ENCODE measurements around the gene GOPC. TPM values are rescaled to one million over a fixed set of nuclear protein-coding genes. Genes with fewer than 3 reads are reported as not detected.
"Not testable (repeated sequence)": the region's sequence is repeated elsewhere in the genome, so short reads cannot be mapped to it uniquely, and the experiment has no call there.

Gene GOPC
- total RNA-seq, 1 donor from 2014 or later: 45.8 TPM

DNA sequence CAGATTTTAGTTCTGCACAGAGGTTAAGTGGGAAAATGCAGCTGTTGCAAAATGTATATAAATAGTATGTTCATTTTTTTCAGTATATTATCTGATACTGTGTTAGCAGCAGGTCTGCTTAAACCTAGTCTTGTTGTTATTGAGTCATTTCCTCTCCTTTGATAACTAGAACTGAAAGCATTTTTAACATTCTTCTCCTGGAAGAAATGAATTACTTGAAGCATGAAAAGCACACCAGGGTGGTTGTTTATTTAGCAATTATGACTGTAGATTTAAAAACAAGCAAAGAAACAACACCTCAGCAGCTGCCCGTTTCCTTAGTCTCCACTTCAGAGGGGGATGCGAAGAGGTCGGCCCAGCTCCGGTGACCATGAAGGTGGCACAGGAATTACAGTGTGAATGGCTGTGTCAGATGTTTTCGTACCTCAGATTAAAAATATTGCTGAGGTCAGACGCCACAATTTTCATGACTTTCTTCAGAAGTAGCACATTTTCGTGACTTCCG lies 53.5 kb downstream of the GOPC start:
- no peak for DNase-seq

DNA sequence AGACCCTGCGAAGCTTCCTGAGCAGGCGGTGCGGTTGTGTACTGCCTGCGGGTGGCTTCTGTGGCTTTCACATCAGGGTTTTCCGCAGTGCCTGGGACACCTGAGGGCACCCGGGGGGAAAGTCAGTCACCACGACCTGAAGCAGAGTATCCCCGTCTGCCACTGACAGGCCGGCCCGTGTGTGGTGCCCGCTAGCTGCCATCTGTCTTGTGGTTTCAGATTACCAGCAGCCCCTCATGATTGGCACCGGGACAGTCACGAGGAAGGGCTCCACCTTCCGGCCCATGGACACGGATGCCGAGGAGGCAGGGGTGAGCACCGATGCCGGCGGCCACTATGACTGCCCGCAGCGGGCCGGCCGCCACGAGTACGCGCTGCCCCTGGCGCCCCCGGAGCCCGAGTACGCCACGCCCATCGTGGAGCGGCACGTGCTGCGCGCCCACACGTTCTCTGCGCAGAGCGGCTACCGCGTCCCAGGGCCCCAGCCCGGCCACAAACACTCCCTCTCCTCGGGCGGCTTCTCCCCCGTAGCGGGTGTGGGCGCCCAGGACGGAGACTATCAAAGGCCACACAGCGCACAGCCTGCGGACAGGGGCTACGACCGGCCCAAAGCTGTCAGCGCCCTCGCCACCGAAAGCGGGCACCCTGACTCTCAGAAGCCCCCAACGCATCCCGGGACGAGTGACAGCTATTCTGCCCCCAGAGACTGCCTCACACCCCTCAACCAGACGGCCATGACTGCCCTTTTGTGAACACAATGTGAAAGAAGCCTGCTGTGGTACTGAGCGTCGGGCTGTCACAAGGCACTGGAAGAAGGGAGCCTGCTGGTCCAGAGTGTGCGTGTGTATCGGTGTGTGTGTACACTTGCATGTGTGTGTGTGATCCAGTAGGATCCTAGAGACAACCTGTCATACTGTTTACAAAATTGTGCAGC lies 54.4 kb downstream of the GOPC start:
- DNase-seq: peak; percentile 4

DNA sequence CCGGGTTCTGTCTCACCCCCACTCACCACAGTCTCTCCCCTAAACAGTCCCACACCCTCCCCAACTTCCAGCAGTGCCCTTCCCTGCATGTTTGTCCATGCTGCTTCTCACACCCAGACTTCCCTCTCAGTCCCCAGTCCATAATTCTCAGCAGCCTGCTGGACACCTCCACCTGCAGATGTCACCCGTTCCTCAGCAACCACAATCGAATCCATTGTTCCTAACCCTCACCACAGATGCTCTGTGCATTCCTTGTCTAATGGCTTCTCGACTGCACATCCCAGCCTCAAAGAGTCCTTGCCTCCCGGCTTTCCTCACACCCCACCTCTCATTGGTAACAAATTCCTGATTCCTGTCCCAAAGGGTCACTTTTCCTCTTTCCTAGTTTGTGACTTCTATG lies 55.6 kb downstream of the GOPC start:
- no peak for DNase-seq

DNA sequence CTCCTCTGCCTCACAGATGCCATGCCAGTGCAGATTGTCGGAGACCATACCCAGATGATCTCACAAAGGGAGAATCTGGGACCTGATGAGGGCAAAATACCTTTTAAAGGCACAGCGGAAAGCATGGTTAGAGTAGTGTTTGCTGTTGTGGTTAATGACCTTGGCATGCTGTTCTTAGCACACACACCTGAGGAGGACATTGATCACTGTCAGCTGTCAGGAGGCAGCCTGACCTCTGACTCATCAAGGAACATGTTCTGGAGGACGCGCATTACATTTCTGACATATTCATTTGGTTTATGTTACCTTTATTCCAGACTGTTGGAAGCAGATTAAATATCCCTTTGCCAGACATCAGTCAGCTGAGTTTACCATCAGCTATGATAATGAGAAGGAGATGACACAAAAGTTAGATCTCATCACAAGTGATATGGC lies 57.1 kb downstream of the GOPC start:
- DNase-seq: no peak

DNA sequence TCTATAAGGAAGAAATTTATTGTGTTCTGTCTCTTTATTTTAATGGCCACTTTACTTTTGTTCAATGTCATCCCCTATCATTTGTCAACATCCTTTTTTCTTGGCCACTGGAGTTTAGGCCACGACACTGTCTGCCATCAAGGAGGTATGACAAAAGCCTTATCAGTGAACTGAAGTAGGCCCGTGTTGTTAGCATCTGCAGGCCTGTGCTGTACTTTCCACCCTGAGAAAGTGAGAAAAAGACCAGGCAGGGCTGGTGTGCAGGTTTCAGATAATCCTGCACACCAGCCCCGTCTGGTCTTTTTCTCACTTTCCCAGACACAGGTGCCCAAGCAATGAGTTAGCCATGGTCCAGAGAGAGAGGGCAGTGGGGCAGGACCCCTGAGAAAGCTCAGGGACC lies 57.6 kb downstream of the GOPC start:
- DNase-seq: no peak

DNA sequence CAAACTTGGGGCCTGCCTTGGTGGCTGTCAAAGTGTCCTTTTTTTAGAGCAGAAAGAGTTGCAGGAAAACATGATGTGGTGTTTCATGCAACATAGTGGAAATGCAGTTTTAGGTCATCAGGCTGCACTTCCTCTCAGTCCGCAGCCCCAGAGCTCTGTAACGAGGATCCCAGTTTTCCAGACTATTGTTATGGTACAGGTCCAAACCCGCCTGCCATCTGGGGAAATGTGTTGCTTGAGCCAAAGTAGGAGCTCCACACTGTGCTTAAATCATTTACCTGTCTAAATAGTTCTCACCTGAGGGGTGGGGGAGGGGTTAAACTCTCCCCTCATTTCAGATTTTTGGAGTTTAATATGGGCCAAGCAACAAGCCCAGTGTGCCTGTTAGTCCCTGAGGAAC lies 59.8 kb downstream of the GOPC start:
- no peak for DNase-seq

DNA sequence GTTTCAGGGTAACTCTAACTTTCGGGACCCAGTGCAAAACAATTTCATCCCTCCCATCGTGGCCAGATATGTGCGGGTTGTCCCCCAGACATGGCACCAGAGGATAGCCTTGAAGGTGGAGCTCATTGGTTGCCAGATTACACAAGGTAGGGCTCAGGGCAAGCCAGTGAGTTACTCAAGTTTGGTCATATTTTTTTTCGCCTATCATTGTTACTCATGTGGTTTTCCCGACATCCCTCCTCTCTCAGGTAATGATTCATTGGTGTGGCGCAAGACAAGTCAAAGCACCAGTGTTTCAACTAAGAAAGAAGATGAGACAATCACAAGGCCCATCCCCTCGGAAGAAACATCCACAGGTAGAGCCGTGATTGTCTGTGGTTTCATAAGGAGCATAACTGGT lies 61.6 kb downstream of the GOPC start:
- DNase-seq: no peak

DNA sequence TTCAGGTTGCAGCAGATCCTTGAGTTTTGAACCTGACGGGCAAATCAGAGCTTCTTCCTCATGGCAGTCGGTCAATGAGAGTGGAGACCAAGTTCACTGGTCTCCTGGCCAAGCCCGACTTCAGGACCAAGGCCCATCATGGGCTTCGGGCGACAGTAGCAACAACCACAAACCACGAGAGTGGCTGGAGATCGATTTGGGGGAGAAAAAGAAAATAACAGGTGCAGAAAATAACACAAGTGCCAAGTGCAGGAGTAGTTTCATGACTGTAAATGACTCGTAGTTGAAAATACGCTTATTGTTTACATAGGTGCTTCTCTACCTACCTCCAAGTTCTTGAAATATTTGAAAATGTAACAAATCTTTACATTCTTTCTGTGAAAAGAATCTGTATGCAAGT lies 63.7 kb downstream of the GOPC start:
- DNase-seq: no peak

DNA sequence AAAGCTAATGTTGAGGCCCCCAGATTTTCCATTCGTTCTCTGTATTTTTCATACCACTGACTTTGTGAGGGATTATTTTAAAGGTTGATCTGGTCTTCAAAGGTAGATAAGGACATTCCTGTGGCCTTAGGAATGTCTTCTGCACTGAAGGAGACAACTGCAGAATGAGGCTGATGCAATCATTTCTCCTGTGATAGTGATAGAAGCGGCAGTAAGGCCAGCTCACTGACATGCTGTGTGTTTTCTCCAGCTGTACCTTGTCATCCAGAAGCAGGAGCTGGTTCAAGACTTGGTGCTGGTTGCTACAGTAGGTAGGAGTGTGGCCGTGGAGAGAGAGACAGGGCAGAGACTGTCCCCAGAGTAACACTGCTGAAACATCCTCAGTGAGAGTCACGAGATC lies 66.0 kb downstream of the GOPC start:
- no peak for DNase-seq

DNA sequence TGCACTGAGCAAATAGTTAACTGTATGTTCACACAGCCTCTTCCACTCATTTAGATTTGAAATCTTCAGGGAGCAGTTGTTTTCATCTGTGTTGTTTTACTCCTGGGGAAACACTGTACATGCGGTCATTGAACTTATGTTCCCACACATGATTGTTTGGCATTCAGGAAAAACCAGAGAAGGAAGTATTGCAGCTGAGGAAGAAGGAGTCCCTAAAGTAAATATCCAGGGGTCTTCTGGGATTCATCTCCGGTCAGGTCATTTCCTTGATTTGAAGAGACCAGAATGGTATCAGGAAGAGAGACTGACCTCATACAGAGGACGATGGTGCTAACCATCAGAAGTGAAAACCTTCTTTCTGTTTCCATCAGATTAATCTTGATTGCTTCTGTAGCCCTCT lies 67.3 kb downstream of the GOPC start:
- peak; percentile 23 for DNase-seq

DNA sequence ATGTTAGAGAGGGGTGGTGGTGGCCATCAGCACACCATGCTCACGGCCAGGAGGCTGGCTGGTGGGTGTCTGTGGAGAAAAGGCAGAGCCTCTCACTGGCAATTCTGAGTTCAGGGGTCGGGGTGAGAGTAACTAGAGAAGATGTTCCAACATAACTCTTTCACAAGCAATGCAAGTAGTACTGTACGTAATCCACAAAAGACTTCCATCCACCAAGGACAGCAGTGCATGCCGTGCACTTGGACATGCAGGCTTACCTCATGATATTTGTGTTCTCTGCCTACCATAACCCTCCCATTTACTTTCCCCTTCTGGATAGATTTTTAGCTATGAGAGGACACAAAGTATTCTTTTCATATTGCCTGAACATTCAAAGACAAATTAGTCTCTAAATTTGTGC lies 68.5 kb downstream of the GOPC start:
- no peak for DNase-seq

DNA sequence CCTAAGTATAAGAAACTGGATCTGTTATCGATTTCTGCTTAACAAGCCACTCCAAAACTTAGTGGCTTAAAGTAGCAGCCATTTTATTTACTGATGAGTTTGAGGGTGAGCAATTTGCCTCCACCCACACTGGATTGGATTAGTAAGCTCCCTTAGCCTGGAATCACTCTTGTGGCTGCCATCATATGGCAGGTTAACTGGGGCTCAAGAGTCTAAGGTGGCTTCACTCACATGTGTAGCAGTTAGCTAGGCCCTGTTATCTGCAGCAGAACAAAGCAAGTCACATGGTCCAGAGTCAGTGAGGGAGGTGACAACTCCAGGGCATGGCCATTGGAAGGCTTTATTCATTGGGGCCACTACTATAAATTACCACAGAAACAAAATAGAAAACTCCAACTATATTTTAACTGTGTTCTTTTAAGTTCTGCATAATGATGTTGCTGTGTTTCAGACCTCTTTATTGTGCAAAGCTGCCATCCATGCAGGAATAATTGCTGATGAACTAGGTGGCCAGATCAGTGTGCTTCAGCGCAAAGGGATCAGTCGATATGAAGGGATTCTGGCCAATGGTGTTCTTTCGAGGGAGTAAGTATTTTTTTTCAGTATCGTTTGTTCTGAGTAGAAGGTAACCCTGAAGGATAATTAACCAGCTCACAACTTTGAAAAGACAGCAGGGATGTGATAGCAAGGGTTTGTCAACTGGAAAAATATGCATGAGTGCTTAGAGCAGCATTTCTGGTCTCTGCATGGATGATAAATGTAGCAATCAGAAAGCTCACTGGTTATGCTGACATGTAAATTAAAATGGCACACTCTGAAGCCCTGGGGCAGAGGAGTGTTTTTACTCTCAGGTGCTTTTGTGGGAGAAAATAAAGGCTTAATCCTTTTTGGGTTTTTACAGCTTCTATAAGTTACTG lies 70.2 kb downstream of the GOPC start:
- no peak for DNase-seq

DNA sequence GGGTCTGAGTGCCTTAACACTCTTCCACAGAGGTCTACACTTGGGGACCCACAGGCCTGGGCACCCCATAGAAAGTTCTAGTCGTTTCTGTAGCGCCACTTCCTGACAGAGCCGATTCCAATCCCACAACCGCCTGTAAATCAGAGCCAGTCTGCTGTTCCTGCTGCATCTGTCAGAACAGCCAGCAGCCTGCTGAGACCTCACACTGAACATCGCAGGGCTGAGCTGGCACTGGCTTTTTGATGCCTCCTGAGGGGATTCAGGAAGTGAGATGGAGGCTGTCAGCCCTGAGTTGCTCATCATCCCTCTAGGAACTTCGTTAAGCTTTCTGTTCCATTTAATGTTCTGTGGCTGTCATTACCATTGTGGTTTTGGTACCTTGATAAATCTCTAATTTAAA lies 71.0 kb downstream of the GOPC start:
- DNase-seq: no peak

DNA sequence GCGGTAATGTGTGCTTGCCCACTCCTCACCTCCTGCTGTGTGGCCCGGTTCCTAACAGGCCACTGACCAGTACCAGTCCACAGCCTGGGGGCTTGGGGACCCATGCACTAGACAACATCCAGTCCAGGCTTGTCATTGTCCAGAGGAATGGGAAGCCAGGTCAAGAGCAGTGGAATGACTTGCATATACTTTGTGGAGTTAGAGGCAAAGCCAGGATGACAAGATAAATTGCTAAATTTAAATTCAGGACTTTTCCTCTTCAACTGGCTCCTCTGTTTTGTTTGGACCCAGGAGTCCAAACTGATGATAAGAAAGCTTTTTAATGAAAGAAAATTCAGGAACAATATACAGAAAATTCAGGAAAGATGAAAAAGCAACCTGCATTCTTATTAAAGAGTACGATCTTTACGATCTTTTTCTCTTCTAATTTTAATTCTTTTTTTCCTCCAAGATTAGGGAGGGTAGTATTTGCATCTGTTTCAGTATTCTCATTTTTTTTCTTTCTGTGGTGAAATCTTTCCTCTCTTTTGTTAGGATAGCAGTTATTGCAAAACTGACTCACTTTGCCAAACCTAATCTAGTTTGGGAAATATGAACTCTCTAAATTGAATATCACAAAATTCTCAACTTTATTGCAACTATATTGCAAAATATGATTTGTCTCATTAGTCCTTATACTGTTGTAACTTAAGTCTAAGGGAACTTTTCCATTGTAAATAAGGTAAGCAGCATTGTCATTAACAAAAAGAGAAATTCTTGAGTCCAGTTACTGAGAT lies 71.7 kb downstream of the GOPC start:
- no peak for DNase-seq

DNA sequence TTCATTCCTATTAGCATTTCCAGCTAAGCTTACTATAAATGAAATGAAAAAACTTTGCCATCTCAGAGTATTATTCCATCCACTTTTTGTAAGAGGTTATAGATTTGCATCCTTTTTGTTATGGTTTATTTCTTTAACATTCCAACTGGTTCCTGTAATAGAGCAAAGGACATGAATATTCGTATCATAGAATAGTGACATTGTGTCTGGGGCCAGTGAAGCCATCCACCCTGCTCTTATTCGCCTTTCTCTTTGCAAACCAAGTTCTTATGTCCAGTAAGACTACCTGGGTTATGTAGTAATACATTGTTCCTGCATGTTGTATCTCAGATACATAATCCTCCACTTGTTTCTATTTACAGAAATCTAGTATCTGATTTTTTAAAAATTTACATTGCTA lies 76.7 kb downstream of the GOPC start:
- DNase-seq: no peak

DNA sequence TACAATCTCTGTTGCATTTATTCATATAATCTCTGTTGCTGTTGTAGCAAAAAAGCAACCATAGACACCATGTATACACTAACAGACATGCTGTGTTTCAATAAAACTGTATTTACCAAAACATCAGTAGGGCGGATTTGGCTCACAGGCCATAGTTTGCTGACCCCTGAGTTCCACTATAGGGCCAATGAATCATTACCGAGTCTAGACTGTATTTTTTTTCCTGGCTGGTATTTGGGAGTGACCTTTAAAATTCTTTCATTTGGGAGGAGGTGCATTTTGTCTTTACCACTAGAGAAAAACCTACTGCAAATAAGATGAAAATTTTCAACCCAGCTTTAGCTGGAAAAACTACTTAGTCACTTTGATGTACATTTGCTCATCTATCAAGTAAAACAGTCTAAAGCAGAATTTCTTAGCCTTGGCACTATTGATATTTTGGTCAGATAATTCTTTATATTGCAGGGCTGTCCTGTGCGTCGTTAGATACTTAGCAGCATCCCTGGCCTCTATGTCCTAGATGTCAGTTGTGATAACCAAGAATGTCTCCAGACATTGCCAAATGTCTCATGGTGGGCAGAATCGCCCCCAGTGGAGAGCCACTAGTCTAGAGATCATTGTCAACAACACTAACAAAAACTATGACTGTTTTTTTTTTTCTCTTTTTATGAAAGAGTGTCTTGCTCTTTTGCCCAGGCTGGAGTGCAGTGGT lies 80.4 kb downstream of the GOPC start:
- DNase-seq: no peak

DNA sequence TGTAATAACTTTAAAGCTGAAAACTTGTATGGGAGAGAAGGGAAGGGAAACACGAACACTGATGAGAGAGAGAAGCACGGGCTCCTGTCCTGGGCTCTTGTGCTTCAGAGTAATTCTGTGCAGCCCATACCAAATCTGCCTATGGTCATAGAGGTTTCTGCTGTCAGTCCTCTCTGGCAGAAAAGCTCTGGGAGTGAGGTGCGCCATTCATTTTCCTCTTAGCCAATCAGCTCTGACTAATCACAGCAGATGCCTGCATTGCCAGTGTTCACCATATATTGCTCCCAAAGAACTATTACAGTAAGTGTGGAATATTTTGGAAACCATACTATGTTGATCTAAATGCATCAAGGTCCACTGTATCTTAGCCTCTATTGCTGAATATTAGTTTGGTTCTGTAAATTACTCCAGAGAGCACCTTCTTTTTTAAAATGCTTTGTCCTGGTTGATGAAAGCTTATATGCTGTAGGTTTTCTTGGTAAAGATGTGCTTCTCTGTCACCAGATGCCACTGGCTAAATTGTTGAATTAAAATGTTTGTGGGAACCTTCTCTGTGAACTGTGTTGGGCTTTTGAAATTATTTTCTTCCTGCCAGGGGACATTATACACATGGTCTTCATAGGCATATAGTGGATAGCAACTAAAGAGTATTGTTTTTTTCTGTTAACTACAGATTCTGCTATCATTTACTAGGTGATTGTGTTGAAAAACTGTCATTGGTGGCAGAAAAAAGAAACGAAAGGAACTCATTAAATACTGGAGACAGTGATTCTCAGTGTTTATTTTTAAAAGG lies 81.5 kb downstream of the GOPC start:
- no peak for DNase-seq

DNA sequence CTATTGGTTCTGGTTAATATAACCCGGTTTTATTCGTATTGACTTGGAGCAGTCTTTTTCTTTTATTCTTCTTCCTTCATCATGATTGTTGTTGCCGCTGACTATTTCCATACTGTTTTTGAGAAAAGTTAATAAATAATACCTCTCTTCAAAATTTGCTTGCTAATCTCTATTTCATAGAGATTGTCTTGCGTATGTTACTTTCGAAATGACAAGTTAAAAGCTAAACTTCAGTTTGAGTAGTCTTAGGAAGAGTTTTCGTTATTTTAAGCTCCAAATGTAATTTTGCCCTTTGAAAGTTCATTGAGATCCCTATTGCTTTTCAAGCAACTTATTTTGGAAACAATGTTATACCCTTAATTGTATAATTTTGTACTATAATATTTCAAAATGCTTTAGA lies 83.4 kb downstream of the GOPC start:
- no peak for DNase-seq

DNA sequence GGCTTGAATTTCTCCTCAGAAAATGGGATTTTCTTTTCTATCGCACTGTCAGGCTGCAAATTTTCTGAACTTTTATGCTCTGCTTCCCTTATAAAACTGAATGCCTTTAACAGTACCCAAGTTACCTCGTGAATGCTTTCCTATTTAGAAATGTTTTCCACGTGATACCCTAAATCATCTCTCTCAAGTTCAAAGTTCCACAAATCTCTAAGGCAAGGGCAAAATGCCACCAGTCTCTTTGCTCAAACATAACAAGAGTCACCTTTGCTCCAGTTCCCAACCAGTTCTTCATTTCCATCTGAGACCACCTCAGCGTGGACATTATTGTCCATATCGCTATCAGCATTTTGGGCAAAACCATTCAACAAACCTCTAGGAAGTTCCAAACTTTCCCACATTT lies 84.3 kb downstream of the GOPC start:
- DNase-seq: not testable (repeated sequence)

DNA sequence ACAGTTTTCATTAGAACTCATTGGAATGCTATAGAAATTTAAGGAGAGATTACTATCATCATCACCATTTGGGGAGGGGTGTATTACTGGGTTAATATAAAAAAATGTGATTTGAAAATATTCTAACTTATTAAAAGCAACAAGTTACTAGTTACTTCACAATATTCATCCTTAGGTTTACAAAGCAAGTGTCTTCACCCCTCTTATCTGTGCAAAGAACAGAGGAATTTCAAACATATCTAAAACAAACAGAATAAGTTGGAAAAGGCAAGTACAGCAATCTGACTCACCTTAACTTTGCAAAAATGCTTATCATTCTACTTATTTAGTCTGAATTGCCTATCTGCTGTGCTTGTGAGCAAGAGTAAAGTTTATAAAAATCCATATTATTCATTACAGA lies 87.0 kb downstream of the GOPC start:
- no peak for DNase-seq

DNA sequence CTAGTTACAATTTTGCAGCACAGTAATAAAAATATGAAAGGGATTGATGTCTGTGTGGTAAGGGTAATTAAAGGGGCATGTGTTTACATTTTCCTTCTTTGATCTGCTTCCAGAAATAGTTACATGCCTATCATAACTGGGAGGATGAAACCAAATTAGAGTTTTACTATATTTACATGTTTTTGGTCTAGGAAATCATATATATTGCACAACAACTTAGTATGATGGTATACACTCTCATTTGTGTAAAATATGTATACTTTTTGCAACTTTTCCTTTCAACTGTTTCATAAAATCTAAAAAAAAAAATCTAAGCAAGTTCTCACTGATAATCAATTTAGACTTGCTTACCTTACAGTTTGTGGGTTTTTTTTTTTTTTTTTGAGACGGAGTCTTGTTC lies 87.7 kb downstream of the GOPC start:
- no peak for DNase-seq
